Vagina (tissue), 2 donors: ENCODE data around the gene CWF19L2. TPM values are rescaled to one million over a fixed set of nuclear protein-coding genes. Genes with fewer than 3 reads are reported as not detected.

Experiments used
- DNase-seq, 2 donors: peaks; one replicate each; pipeline ENCODE4 v3.0.0-alpha.2; 2017; ENCODE audit errors: extremely low spot score in 2 of 2
- H3K27ac ChIP-seq: fragments of 200-600 bp; sonication (generic); one replicate; pipeline ENCODE4 v1.5.1; 2019
- H3K27me3 ChIP-seq: fragments of 200-600 bp; sonication (generic); one replicate; pipeline ENCODE4 v1.5.1; 2019
- H3K36me3 ChIP-seq, 2 donors: fragments of 200-600 bp; sonication (generic); one replicate each; pipeline ENCODE4 v1.5.1; 2017 to 2019
- H3K4me1 ChIP-seq: fragments of 200-600 bp; sonication (generic); one replicate; pipeline ENCODE4 v1.5.1; 2019
- H3K4me3 ChIP-seq, 2 donors: fragments of 200-600 bp; sonication (generic); 1 replicate in 1 of 2; 2 replicates in 1 of 2; pipeline ENCODE4 v1.5.1; 2016 to 2019
- H3K9me3 ChIP-seq: fragments of 200-600 bp; sonication (generic); one replicate; pipeline ENCODE4 v1.5.1; 2019
- CTCF ChIP-seq, 3 experiments: fragments of 450-650 bp in 2 of 3; fragments of 200-600 bp in 1 of 3; sonication (generic) in 1 of 3; IDR thresholded peaks; one replicate each; pipeline ENCODE4 v1.5.1; 2017 to 2019; ENCODE audit warnings: antibody characterized with exemption in 3 of 3, mild to moderate bottlenecking in 2 of 3, moderate library complexity in 2 of 3
- POLR2A ChIP-seq, 2 donors: fragments of 450-650 bp; IDR thresholded peaks; one replicate each; pipeline ENCODE4 v1.6.1; 2017; ENCODE audit warnings: antibody characterized with exemption in 2 of 2, mild to moderate bottlenecking in 2 of 2, moderate library complexity in 2 of 2
- POLR2AphosphoS5 ChIP-seq, 2 donors: sonication (generic); formaldehyde crosslinking; IDR thresholded peaks; one replicate each; pipeline ENCODE4 v1.9.0; 2017; ENCODE audit warnings: antibody characterized with exemption in 2 of 2, mild to moderate bottlenecking in 2 of 2, low read depth in 1 of 2; ENCODE audit not compliant: insufficient read depth in 1 of 2
- intact Hi-C: fragments of 100-400 bp; cut with DNase I; formaldehyde crosslinking; loops from one replicate; pipeline ENCODE4 v1.15.1; 2023
- total RNA-seq: library from RNA; depleted of rRNA; stranded (reverse); fragments of >200 nt; gene quantifications from one replicate; pipeline ENCODE4 v1.2.3, GENCODE V29; 2016

Gene CWF19L2
- total RNA-seq, 1 donor from 2014 or later = 14.5 TPM

DNA sequence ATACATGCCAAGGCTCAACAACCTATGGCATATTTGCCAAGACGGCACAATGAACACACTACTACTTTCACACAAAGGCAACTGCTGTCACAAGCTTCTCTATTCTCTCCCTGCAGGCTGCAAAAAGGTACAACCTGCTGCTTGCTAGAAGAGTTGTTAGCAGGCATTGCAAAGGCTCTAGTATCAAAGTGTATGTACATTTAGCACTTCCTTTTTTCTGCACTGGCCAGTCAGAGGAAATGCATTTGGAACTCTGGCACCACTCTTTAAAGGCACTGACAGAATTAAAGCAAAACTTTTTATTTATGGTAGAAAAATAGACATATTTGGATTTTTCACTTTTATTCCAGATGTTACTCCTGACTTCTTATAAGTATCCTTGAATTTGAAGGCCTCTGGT lies 125.9 kb downstream of the CWF19L2 start:
- Histone ChIP-seq H3K9me3 (no peaks in the 10 kb centered on the region), H3K27me3 (no peaks in the 10 kb centered on the region), H3K27ac (no peak overlapping the region), H3K36me3 (peaks cover 0 to 22% of the 10 kb centered on the region in 2 donors), H3K4me3 (no peak overlapping the region), H3K4me1 (no peaks in the 10 kb centered on the region)
- intact Hi-C loops = no loop called here
- no peak for DNase-seq
- TF ChIP-seq POLR2AphosphoS5 (IDR thresholded peaks at IDR 0.05; ENCODE audit: insufficient read depth in 1 of 2, low read depth in 1 of 2) = no peak
- TF ChIP-seq POLR2A (IDR thresholded peaks at IDR 0.05) = no peak
- no peak for TF ChIP-seq CTCF (IDR thresholded peaks at IDR 0.05)

- Histone ChIP-seq H3K4me3 (no peak overlapping the region), H3K4me1 (no peaks in the 10 kb centered on the region), H3K27me3 (no peaks in the 10 kb centered on the region), H3K9me3 (no peaks in the 10 kb centered on the region), H3K36me3 (peaks cover 0 to 30% of the 10 kb centered on the region in 2 donors), H3K27ac (no peak overlapping the region)
- intact Hi-C loops = no loop called here
- no peak for DNase-seq
- TF ChIP-seq POLR2A (IDR thresholded peaks at IDR 0.05) (no peak), POLR2AphosphoS5 (IDR thresholded peaks at IDR 0.05; ENCODE audit: insufficient read depth in 1 of 2, low read depth in 1 of 2) (no peak), CTCF (IDR thresholded peaks at IDR 0.05) (no peak)
These were observed 128.5 kb downstream of the CWF19L2 start for GRCh38 chr11:107329164-107329563.

DNA sequence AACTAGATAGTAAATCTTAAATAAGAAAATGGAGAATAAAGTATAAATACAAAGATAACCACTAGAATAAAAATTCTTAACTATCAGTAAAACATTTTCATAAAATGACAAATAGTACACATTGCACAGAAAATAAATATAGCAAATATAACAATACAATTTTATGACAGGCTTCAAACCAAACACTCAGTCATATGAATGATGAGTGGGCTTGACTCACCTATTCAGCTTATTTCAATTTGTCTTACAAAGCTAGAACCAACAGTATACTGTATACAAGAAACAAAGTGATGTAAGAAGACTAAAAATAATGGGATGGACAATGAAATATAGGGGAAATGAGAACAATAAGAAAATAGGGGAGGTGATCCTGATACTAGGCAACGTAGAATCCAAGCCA lies 141.2 kb downstream of the CWF19L2 start:
- Histone ChIP-seq H3K9me3 (no peaks in the 10 kb centered on the region), H3K27me3 (no peaks in the 10 kb centered on the region), H3K4me3 (no peak overlapping the region), H3K4me1 (no peaks in the 10 kb centered on the region), H3K27ac (no peak overlapping the region), H3K36me3 (peaks cover 0 to 14% of the 10 kb centered on the region in 2 donors)
- intact Hi-C loops = no loop called here
- no peak for DNase-seq
- TF ChIP-seq CTCF (IDR thresholded peaks at IDR 0.05) (no peak), POLR2A (IDR thresholded peaks at IDR 0.05) (no peak), POLR2AphosphoS5 (IDR thresholded peaks at IDR 0.05; ENCODE audit: insufficient read depth in 1 of 2, low read depth in 1 of 2) (no peak)

DNA sequence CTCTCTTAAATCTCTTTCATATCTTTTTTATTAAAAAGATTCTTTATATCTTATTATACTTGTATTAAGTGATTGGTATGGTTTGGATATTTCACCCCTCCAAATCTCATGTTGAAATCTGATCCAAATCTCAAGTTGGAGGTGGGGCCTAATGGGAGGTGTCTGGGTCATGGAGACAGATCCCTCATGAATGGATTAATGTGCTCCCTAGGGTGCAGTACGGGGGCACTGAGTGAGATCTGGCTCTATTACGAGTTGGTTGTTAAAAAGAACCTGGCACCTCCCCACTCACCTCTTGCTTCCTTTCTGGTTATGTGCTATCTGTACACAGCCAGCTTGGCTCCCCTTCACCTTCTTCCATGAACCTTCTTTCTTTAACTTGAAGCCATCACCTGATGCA lies 149.6 kb downstream of the CWF19L2 start:
- intact Hi-C loops = no loop called here
- no peak overlapping the region for H3K4me3 ChIP-seq
- no peaks in the 10 kb centered on the region for H3K9me3 ChIP-seq
- no peak overlapping the region for H3K27ac ChIP-seq
- no peak for TF ChIP-seq CTCF (IDR thresholded peaks at IDR 0.05)
- no peak for TF ChIP-seq POLR2A (IDR thresholded peaks at IDR 0.05)
- H3K27me3 ChIP-seq = no peaks in the 10 kb centered on the region
- no peak for DNase-seq
- no peaks in the 10 kb centered on the region for H3K4me1 ChIP-seq
- H3K36me3 ChIP-seq = peaks cover 0 to 18% of the 10 kb centered on the region in 2 donors

- TF ChIP-seq POLR2A (IDR thresholded peaks at IDR 0.05) (no peak), CTCF (IDR thresholded peaks at IDR 0.05) (no peak), POLR2AphosphoS5 (IDR thresholded peaks at IDR 0.05; ENCODE audit: insufficient read depth in 1 of 2, low read depth in 1 of 2) (no peak)
- Histone ChIP-seq H3K4me3 (no peak overlapping the region), H3K4me1 (no peaks in the 10 kb centered on the region), H3K27ac (no peak overlapping the region), H3K9me3 (no peaks in the 10 kb centered on the region), H3K27me3 (no peaks in the 10 kb centered on the region), H3K36me3 (peaks cover 0 to 27% of the 10 kb centered on the region in 2 donors)
- intact Hi-C loops = no loop called here
- DNase-seq = no peak
These were observed 155.7 kb downstream of the CWF19L2 start for GRCh38 chr11:107301878-107302277.
